Bronchus fibroblast of lung (primary cell): ENCODE measurements around the gene SORCS3. TPM values are rescaled to one million over a fixed set of nuclear protein-coding genes. Genes with fewer than 3 reads are reported as not detected.

Experiments used
- total RNA-seq: library from RNA; depleted of rRNA; stranded (reverse); fragments of >200 nt; gene quantifications from 2 replicates; pipeline ENCODE4 v1.2.3, GENCODE V29; 2015

The SORCS3 gene
- not detected in 2 replicates for total RNA-seq

DNA sequence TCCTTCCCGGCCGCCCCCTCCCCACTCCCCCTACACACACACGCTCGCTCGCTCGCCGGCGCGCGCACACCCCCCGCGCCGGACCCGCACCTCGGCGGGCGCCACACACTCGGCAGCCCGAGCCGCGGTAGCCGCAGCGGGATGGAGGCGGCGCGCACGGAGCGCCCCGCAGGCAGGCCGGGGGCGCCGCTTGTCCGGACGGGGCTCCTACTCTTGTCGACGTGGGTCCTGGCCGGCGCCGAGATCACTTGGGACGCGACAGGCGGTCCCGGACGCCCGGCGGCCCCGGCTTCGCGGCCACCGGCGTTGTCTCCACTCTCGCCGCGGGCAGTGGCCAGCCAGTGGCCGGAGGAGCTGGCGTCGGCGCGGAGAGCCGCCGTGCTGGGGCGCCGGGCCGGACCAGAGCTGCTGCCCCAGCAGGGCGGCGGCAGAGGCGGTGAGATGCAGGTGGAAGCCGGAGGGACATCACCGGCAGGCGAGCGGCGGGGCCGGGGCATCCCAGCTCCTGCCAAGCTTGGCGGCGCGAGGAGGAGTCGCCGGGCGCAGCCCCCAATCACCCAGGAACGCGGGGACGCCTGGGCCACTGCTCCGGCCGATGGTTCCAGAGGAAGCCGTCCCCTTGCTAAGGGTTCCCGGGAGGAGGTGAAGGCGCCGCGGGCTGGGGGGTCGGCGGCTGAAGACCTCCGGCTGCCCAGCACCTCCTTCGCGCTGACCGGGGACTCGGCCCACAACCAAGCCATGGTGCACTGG lies at the start of gene SORCS3:
Gene SORCS3 (plus strand): TSS at position 104 of the 750 bp plus-strand sequence.

